GM23248 (cell line): ENCODE data around the gene RAB43. TPM values are rescaled to one million over a fixed set of nuclear protein-coding genes. Genes with fewer than 3 reads are reported as not detected.
"Not testable (repeated sequence)": the region's sequence is repeated elsewhere in the genome, so short reads cannot be mapped to it uniquely, and the experiment has no call there.

Experiments
- DNase-seq: peaks from one replicate; pipeline ENCODE4 v3.0.0-alpha.2; 2015
- H2AFZ ChIP-seq: fragments of 200-600 bp; sonication (generic); 2 replicates; pipeline ENCODE4 v1.6.1; 2016; ENCODE audit warnings: antibody characterized with exemption
- H3F3A ChIP-seq: fragments of 200-600 bp; sonication (generic); 2 replicates; pipeline ENCODE4 v1.6.1; 2016; ENCODE audit warnings: mild to moderate bottlenecking, antibody characterized with exemption, mixed run types; ENCODE audit not compliant: insufficient read depth
- H3K27ac ChIP-seq: fragments of 200-600 bp; sonication (generic); 2 replicates; pipeline ENCODE4 v1.5.1; 2016; ENCODE audit warnings: mild to moderate bottlenecking
- H3K27me3 ChIP-seq: fragments of 200-600 bp; sonication (generic); replicated peaks from 2 replicates; pipeline ENCODE4 v1.6.1; 2016; ENCODE audit warnings: mild to moderate bottlenecking; ENCODE audit not compliant: insufficient read depth
- H3K36me3 ChIP-seq: fragments of 200-600 bp; sonication (generic); 2 replicates; pipeline ENCODE4 v1.6.1; 2016; ENCODE audit warnings: low read depth, mild to moderate bottlenecking
- H3K4me1 ChIP-seq: fragments of 200-600 bp; sonication (generic); 2 replicates; pipeline ENCODE4 v1.6.1; 2016; ENCODE audit warnings: mild to moderate bottlenecking; ENCODE audit not compliant: insufficient read depth
- H3K4me2 ChIP-seq: fragments of 200-600 bp; sonication (generic); one replicate; pipeline ENCODE4 v1.6.1; 2016; ENCODE audit warnings: mild to moderate bottlenecking; ENCODE audit not compliant: unreplicated experiment
- H3K4me3 ChIP-seq: fragments of 200-600 bp; sonication (generic); 2 replicates; pipeline ENCODE4 v1.5.1; 2016; ENCODE audit warnings: mild to moderate bottlenecking
- H3K79me2 ChIP-seq: fragments of 200-600 bp; sonication (generic); 2 replicates; pipeline ENCODE4 v1.6.1; 2016; ENCODE audit warnings: mild to moderate bottlenecking; ENCODE audit not compliant: insufficient read depth
- H3K9ac ChIP-seq: fragments of 200-600 bp; sonication (generic); 2 replicates; pipeline ENCODE4 v1.6.1; 2016; ENCODE audit warnings: mild to moderate bottlenecking
- H3K9me2 ChIP-seq: fragments of 200-600 bp; sonication (generic); 2 replicates; pipeline ENCODE4 v1.6.1; 2016; ENCODE audit warnings: mixed run types, mild to moderate bottlenecking, moderate library complexity; ENCODE audit not compliant: insufficient read depth
- H3K9me3 ChIP-seq: fragments of 200-600 bp; sonication (generic); one replicate; pipeline ENCODE4 v1.6.1; 2017; ENCODE audit warnings: low read depth
- H4K20me1 ChIP-seq: fragments of 200-600 bp; sonication (generic); 2 replicates; pipeline ENCODE4 v1.6.0; 2016; ENCODE audit not compliant: insufficient read depth
- EZH2 ChIP-seq: fragments of 200-600 bp; sonication (generic); IDR thresholded peaks from 2 replicates; pipeline ENCODE4 v1.6.1; 2018; ENCODE audit warnings: antibody characterized with exemption, mild to moderate bottlenecking; ENCODE audit not compliant: insufficient read depth, poor library complexity, severe bottlenecking
- EZH2phosphoT487 ChIP-seq: fragments of 200-600 bp; sonication (generic); IDR thresholded peaks from 2 replicates; pipeline ENCODE4 v1.6.1; 2018; ENCODE audit warnings: antibody characterized with exemption, moderate library complexity, mild to moderate bottlenecking, low read depth; ENCODE audit not compliant: insufficient read depth
- whole genome bisulfite sequencing, 2 experiments: methylation state at CpG; one replicate each; pipeline ENCODE4 v1.1.6; 2015 to 2017; ENCODE audit warnings: low lambda C conversion rate in 2 of 2, low coverage in 1 of 2; ENCODE audit errors: missing lambda C conversion rate in 2 of 2; 5-methylcytosine and 5-hydroxymethylcytosine counted together
- in situ Hi-C: fragments of 300-500 bp; cut with MboI; formaldehyde crosslinking; loops from 2 replicates; pipeline ENCODE4 v1.15.0; 2020
- polyA plus RNA-seq: library from polyadenylated mRNA; unstranded; fragments of >200 nt; fragmentation: Nextera tagmentation; extraction: Ambion mirVana; gene quantifications from 2 replicates; pipeline ENCODE4 v1.2.1, GENCODE V29; 2016
- total RNA-seq: library from RNA; depleted of rRNA; stranded (reverse); fragments of >200 nt; shearing (Covaris generic); gene quantifications from 2 replicates; pipeline ENCODE4 v1.2.3, GENCODE V29; 2014

The RAB43 gene
- total and polyA plus RNA-seq, 2 experiments from 2014 or later, result 6.9 to 19.7 TPM

GRCh38 chr3:129139911-129140310 is 18.3 kb upstream of the RAB43 start:
- no peak for TF ChIP-seq EZH2phosphoT487
- TF ChIP-seq EZH2, result no peak
- H3K9ac ChIP-seq, result no peak overlapping the region
- H3K36me3 ChIP-seq, result peaks cover 19% of the 10 kb centered on the region
- H3K27ac ChIP-seq, result no peak overlapping the region
- H3K4me2 ChIP-seq, result no peak overlapping the region
- no peaks in the 10 kb centered on the region for H3K79me2 ChIP-seq
- H3K27me3 ChIP-seq, result no peaks in the 10 kb centered on the region
- in situ Hi-C loops, result no loop called here
- H3K9me2 ChIP-seq, result no peaks in the 10 kb centered on the region
- no peak overlapping the region for H3K4me3 ChIP-seq
- H3F3A ChIP-seq, result no peaks in the 10 kb centered on the region
- no peaks in the 10 kb centered on the region for H4K20me1 ChIP-seq
- no peaks in the 10 kb centered on the region for H3K4me1 ChIP-seq
- H3K9me3 ChIP-seq, result no peaks in the 10 kb centered on the region
- WGBS, 2 experiments, result 93 to 96% methylated on average over 1 of the region's 1 CpG
- H2AFZ ChIP-seq, result no peak overlapping the region
- DNase-seq, result no peak

GRCh38 chr3:129136275-129136674 is 14.7 kb upstream of the RAB43 start:
- H2AFZ ChIP-seq, H3K4me1 ChIP-seq, H3K9me3 ChIP-seq, in situ Hi-C loops, H3K27ac ChIP-seq, H3K79me2 ChIP-seq, H3K4me2 ChIP-seq, H3K9me2 ChIP-seq, H3K27me3 ChIP-seq, DNase-seq, H4K20me1 ChIP-seq, H3K9ac ChIP-seq, H3K4me3 ChIP-seq, H3F3A ChIP-seq: not testable (repeated sequence)
- H3K36me3 ChIP-seq, result peaks cover 33% of the 10 kb centered on the region
- 99% methylated on average over 9 to 10 of the region's 10 CpGs for WGBS, 2 experiments

GRCh38 chr3:129132097-129132866 is 10.7 kb upstream of the RAB43 start:
- H3K9me2 ChIP-seq, result no peaks in the 10 kb centered on the region

GRCh38 chr3:129131465-129132088 is 10.0 kb upstream of the RAB43 start:
- no peaks in the 10 kb centered on the region for H3K9me2 ChIP-seq
- H3K36me3 ChIP-seq, result peaks cover 14% of the 10 kb centered on the region; the same call in 1 of the 2 replicates
- H3K79me2 ChIP-seq, result no peaks in the 10 kb centered on the region
- H3K4me1 ChIP-seq, result no peaks in the 10 kb centered on the region
- H3K4me2 ChIP-seq, result no peak overlapping the region
- H4K20me1 ChIP-seq, result no peaks in the 10 kb centered on the region
- H3F3A ChIP-seq, result no peaks in the 10 kb centered on the region
- H3K9me3 ChIP-seq, result no peaks in the 10 kb centered on the region
- no peaks in the 10 kb centered on the region for H3K27me3 ChIP-seq
- H3K27ac ChIP-seq, result no peak overlapping the region
- no peak overlapping the region for H3K9ac ChIP-seq
- H3K4me3 ChIP-seq, result no peak overlapping the region
- no peak for TF ChIP-seq EZH2phosphoT487
- TF ChIP-seq EZH2, result no peak
- in situ Hi-C loops, result no loop called here
- 64 to 75% methylated on average over 2 of the region's 2 CpGs for WGBS, 2 experiments
- DNase-seq, result no peak
- H2AFZ ChIP-seq, result no peak overlapping the region

More at GRCh38 chr3:129132097-129132866, 10.7 kb upstream of the RAB43 start:
- Histone ChIP-seq H3K27ac (no peak overlapping the region), H3K4me2 (no peak overlapping the region), H3K9me3 (no peaks in the 10 kb centered on the region), H3K79me2 (no peaks in the 10 kb centered on the region), H3K9ac (no peak overlapping the region), H3K36me3 (peaks cover 18% of the 10 kb centered on the region), H4K20me1 (no peaks in the 10 kb centered on the region), H3K27me3 (no peaks in the 10 kb centered on the region), H3K4me1 (no peaks in the 10 kb centered on the region), H3F3A (no peaks in the 10 kb centered on the region), H2AFZ (no peak overlapping the region), H3K4me3 (no peak overlapping the region)
- TF ChIP-seq EZH2phosphoT487, result no peak
- no peak for TF ChIP-seq EZH2
- WGBS, 2 experiments, result 92 to 95% methylated on average over 5 of the region's 5 CpGs
- in situ Hi-C loops, result no loop called here
- DNase-seq, result no peak
